Mesendoderm (in vitro differentiated cells): ENCODE data around the gene C20orf96.

Experiments used
- DNase-seq: peaks from one replicate; pipeline ENCODE4 v3.0.0; 2013
- H2AK5ac ChIP-seq: 2 replicates; pipeline ENCODE4 v1.6.1; 2013; ENCODE audit warnings: low read length, inconsistent platforms
- H2BK120ac ChIP-seq: 2 replicates; pipeline ENCODE4 v1.6.1; 2013; ENCODE audit warnings: low read depth, mild to moderate bottlenecking, low read length, moderate library complexity, mixed read lengths
- H2BK15ac ChIP-seq: replicated peaks from 2 replicates; pipeline ENCODE4 v1.6.1; 2013; ENCODE audit warnings: low read depth, mild to moderate bottlenecking, moderate library complexity
- H2BK5ac ChIP-seq: 2 replicates; pipeline ENCODE4 v1.6.1; 2013; ENCODE audit warnings: low read length, inconsistent platforms
- H3K18ac ChIP-seq: 2 replicates; pipeline ENCODE4 v1.6.1; 2013; ENCODE audit warnings: mild to moderate bottlenecking, low read length, mixed read lengths
- H3K23ac ChIP-seq: one replicate; pipeline ENCODE4 v1.6.1; 2013; ENCODE audit warnings: low read length
- H3K27ac ChIP-seq: 2 replicates; pipeline ENCODE4 v1.5.1; 2013; ENCODE audit warnings: low read depth, mild to moderate bottlenecking, inconsistent platforms, low read length, moderate library complexity
- H3K27me3 ChIP-seq: 2 replicates; pipeline ENCODE4 v1.6.1; 2013; ENCODE audit warnings: low read length, control low read depth, mild to moderate bottlenecking, inconsistent platforms; ENCODE audit not compliant: insufficient read depth, poor library complexity
- H3K36me3 ChIP-seq: 2 replicates; pipeline ENCODE4 v1.6.1; 2013; ENCODE audit warnings: low read length, inconsistent platforms; ENCODE audit not compliant: control insufficient read depth, insufficient read depth
- H3K4ac ChIP-seq: one replicate; pipeline ENCODE4 v1.6.1; 2013; ENCODE audit warnings: low read depth, mild to moderate bottlenecking, low read length, moderate library complexity
- H3K4me1 ChIP-seq: 2 replicates; pipeline ENCODE4 v1.6.1; 2013; ENCODE audit warnings: low read depth, low read length, inconsistent platforms; ENCODE audit not compliant: control insufficient read depth
- H3K4me2 ChIP-seq: 2 replicates; pipeline ENCODE4 v1.6.1; 2013; ENCODE audit warnings: low read length
- H3K4me3 ChIP-seq: 2 replicates; pipeline ENCODE4 v1.5.1; 2013; ENCODE audit warnings: mild to moderate bottlenecking, low read length
- H3K56ac ChIP-seq: one replicate; pipeline ENCODE4 v1.6.1; 2013; ENCODE audit warnings: low read length
- H3K79me1 ChIP-seq: 2 replicates; pipeline ENCODE4 v1.6.1; 2013; ENCODE audit warnings: low read length, inconsistent platforms
- H3K79me2 ChIP-seq: 2 replicates; pipeline ENCODE4 v1.6.1; 2013; ENCODE audit warnings: mild to moderate bottlenecking, low read length; ENCODE audit not compliant: control insufficient read depth, insufficient read depth
- H3K9ac ChIP-seq: 2 replicates; pipeline ENCODE4 v1.6.1; 2013; ENCODE audit warnings: low read length, inconsistent platforms
- H4K5ac ChIP-seq: one replicate; pipeline ENCODE4 v1.6.1; 2013; ENCODE audit warnings: low read length
- H4K8ac ChIP-seq: one replicate; pipeline ENCODE4 v1.6.1; 2013; ENCODE audit warnings: low read depth, mild to moderate bottlenecking, control low read depth, low read length, moderate library complexity
- WGBS: extraction: QIAGEN DNeasy Blood & Tissue Kit; methylation state at CpG from one replicate; pipeline ENCODE4 v1.1.7; 2013; ENCODE audit warnings: low lambda C conversion rate, missing lambda C conversion rate; ENCODE audit not compliant: insufficient coverage; ENCODE audit errors: extremely low coverage; 5-methylcytosine and 5-hydroxymethylcytosine counted together

The C20orf96 gene

GRCh38 chr20:298776-299391 is 8.3 kb upstream of the C20orf96 start:
- DNase-seq, result no peak
- no peak overlapping the region for H2BK15ac ChIP-seq
- no peak overlapping the region for H2BK5ac ChIP-seq
- H3K27ac ChIP-seq, result no peak overlapping the region
- peak overlapping the region; percentile 89 for H3K18ac ChIP-seq
- H2BK120ac ChIP-seq, result no peak overlapping the region
- H3K79me2 ChIP-seq, result peaks cover 18% of the 10 kb centered on the region
- H2AK5ac ChIP-seq, result no peak overlapping the region
- no peak overlapping the region for H4K8ac ChIP-seq
- H3K27me3 ChIP-seq, result no peaks in the 10 kb centered on the region
- peak overlapping the region; percentile 91 for H3K4me3 ChIP-seq
- no peak overlapping the region for H3K4ac ChIP-seq
- no peaks in the 10 kb centered on the region for H3K36me3 ChIP-seq
- peak overlapping the region; percentile 94 for H3K4me2 ChIP-seq
- H3K9ac ChIP-seq, result peak overlapping the region; percentile 97
- H3K23ac ChIP-seq, result peak overlapping the region; percentile 52
- WGBS, result no CpG with 5 or more reads among the region's 15 CpGs
- H4K5ac ChIP-seq, result no peak overlapping the region
- H3K56ac ChIP-seq, result peak overlapping the region; percentile 98
- peaks cover 7% of the 10 kb centered on the region for H3K79me1 ChIP-seq
- H3K4me1 ChIP-seq, result peaks cover 26% of the 10 kb centered on the region

DNA sequence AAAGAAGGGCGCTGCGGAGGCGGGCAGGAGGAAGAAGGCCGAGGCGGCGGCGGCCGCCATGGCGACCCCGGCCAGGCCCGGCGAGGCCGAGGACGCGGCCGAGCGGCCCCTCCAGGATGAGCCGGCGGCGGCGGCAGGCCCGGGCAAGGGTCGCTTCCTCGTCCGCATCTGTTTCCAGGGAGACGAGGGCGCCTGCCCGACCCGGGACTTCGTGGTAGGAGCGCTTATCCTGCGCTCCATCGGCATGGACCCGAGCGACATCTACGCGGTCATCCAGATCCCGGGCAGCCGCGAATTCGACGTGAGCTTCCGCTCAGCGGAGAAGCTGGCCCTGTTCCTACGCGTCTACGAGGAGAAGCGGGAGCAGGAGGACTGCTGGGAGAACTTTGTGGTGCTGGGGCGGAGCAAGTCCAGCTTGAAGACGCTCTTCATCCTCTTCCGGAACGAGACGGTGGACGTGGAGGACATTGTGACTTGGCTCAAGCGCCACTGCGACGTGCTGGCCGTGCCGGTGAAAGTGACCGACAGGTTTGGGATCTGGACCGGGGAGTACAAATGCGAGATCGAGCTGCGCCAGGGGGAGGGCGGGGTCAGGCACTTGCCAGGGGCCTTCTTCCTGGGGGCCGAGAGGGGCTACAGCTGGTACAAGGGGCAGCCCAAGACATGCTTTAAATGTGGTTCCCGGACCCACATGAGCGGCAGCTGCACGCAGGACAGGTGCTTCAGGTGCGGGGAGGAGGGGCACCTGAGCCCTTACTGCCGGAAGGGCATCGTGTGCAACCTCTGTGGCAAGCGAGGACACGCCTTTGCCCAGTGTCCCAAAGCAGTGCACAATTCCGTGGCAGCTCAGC is 7.6 kb upstream of the C20orf96 start:
- WGBS, result no CpG with 5 or more reads among the region's 75 CpGs
- no peaks in the 10 kb centered on the region for H3K27me3 ChIP-seq
- H2BK15ac ChIP-seq, result no peak overlapping the region
- peaks cover 18% of the 10 kb centered on the region for H3K79me2 ChIP-seq
- H3K4ac ChIP-seq, result peak overlapping the region; percentile 46
- peaks cover 7% of the 10 kb centered on the region for H3K79me1 ChIP-seq
- peak overlapping the region; percentile 85 for H3K27ac ChIP-seq
- H3K18ac ChIP-seq, result peak overlapping the region; percentile 89
- no peaks in the 10 kb centered on the region for H3K36me3 ChIP-seq
- peak; percentile 69 for DNase-seq
- H2AK5ac ChIP-seq, result peak overlapping the region; percentile 80
- peak overlapping the region; percentile 27 for H2BK5ac ChIP-seq
- H3K4me1 ChIP-seq, result peaks cover 26% of the 10 kb centered on the region
- H3K23ac ChIP-seq, result peak overlapping the region; percentile 99
- H3K4me3 ChIP-seq, result peak overlapping the region; percentile 91
- peak overlapping the region; percentile 97 for H3K9ac ChIP-seq
- H2BK120ac ChIP-seq, result no peak overlapping the region
- H3K4me2 ChIP-seq, result peak overlapping the region; percentile 94
- peak overlapping the region; percentile 98 for H3K56ac ChIP-seq
- peak overlapping the region; percentile 30 for H4K8ac ChIP-seq
- H4K5ac ChIP-seq, result no peak overlapping the region

GRCh38 chr20:297098-297924 is 6.8 kb upstream of the C20orf96 start, which contains the start of gene ZCCHC3:
ZCCHC3 (plus strand) TSS chr20:297570; CDS start chr20:297587, 17 bp downstream.
- Histone ChIP-seq H3K4me3 (peak within 1 kb of the TSS; percentile 91), H3K79me1 (peaks cover 7% of the 10 kb centered on the region), H3K27me3 (no peaks in the 10 kb centered on the region), H4K5ac (no peak within 1 kb of the TSS), H2BK15ac (no peak within 1 kb of the TSS), H2BK5ac (peak within 1 kb of the TSS; percentile 27), H3K18ac (peak within 1 kb of the TSS; percentile 89), H3K79me2 (peaks cover 18% of the 10 kb centered on the region), H3K36me3 (no peaks in the 10 kb centered on the region), H3K27ac (peak within 1 kb of the TSS; percentile 85), H3K4me2 (peak within 1 kb of the TSS; percentile 94), H2AK5ac (peak within 1 kb of the TSS; percentile 80), H3K4ac (peak within 1 kb of the TSS; percentile 46), H3K56ac (peak within 1 kb of the TSS; percentile 98), H3K23ac (peak within 1 kb of the TSS; percentile 99), H2BK120ac (peak within 1 kb of the TSS; percentile 18), H3K9ac (peak within 1 kb of the TSS; percentile 97), H3K4me1 (peaks cover 22% of the 10 kb centered on the region), H4K8ac (peak within 1 kb of the TSS; percentile 30)
- WGBS, result no CpG with 5 or more reads among the region's 99 CpGs
- DNase-seq, result peak; percentile 97

DNA sequence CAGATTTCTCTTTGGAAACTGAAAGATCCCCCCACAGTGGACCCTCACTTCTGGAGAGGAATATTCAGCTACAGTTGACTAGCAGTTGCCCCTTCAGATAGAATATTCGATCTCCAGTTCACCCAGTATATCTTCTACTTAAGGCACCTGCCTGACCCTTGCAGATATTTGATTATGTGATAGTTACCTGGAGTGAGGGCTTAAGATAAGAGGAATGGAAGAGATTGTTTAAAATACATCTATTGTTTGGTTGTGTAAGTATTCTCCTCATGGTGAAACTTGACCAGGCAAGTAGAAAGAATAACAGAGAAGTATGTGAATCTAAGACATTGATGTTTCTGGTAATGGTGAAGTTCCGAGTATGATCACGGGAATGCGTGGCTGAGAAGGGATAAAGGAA is 5.3 kb upstream of the C20orf96 start:
- Histone ChIP-seq H3K27me3 (no peaks in the 10 kb centered on the region), H3K79me2 (peaks cover 18% of the 10 kb centered on the region), H3K23ac (no peak overlapping the region), H4K5ac (no peak overlapping the region), H3K4ac (no peak overlapping the region), H3K18ac (no peak overlapping the region), H3K4me2 (no peak overlapping the region), H2BK15ac (no peak overlapping the region), H2BK5ac (no peak overlapping the region), H3K27ac (peak overlapping the region; percentile 25), H3K4me1 (peaks cover 19% of the 10 kb centered on the region), H2BK120ac (no peak overlapping the region), H3K79me1 (peaks cover 7% of the 10 kb centered on the region), H4K8ac (no peak overlapping the region), H3K56ac (no peak overlapping the region), H3K9ac (no peak overlapping the region), H3K4me3 (no peak overlapping the region), H2AK5ac (no peak overlapping the region), H3K36me3 (no peaks in the 10 kb centered on the region)
- WGBS, result no CpG with 5 or more reads among the region's 4 CpGs
- peak; percentile 55 for DNase-seq

DNA sequence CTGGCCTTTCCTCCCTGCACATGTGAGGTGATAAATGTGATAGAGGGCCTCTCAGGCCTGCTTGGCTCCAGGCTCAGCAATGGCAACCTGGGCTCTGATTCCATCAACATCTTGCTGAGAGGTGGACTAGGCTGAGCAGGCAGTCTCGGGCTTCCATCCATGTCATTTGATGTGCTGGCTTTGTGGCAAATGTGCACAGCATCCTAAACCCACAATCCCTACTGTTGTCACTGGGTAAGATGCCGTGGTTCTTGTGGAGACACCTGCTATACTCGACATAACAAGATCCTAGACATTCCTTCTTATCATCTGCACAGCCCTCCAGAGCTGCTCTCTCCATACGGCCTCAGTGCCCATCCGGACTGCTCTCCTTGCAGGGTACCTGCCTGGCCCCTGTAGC is 4.1 kb upstream of the C20orf96 start:
- WGBS, result no CpG with 5 or more reads among the region's 5 CpGs
- H3K9ac ChIP-seq, result no peak overlapping the region
- no peak for DNase-seq
- no peaks in the 10 kb centered on the region for H3K27me3 ChIP-seq
- H2BK120ac ChIP-seq, result no peak overlapping the region
- H3K36me3 ChIP-seq, result no peaks in the 10 kb centered on the region
- H2BK5ac ChIP-seq, result no peak overlapping the region
- no peak overlapping the region for H3K18ac ChIP-seq
- no peak overlapping the region for H2BK15ac ChIP-seq
- H4K5ac ChIP-seq, result no peak overlapping the region
- no peak overlapping the region for H3K56ac ChIP-seq
- H3K23ac ChIP-seq, result no peak overlapping the region
- no peak overlapping the region for H3K4me3 ChIP-seq
- H4K8ac ChIP-seq, result no peak overlapping the region
- no peak overlapping the region for H3K4me2 ChIP-seq
- H3K27ac ChIP-seq, result no peak overlapping the region
- no peak overlapping the region for H2AK5ac ChIP-seq
- H3K79me1 ChIP-seq, result peaks cover 7% of the 10 kb centered on the region
- H3K4ac ChIP-seq, result no peak overlapping the region
- peaks cover 16% of the 10 kb centered on the region for H3K79me2 ChIP-seq
- peaks cover 12% of the 10 kb centered on the region for H3K4me1 ChIP-seq
